ENCODE data around the gene CAMKV. TPM values are rescaled to one million over a fixed set of nuclear protein-coding genes. Genes with fewer than 3 reads are reported as not detected.

Gene CAMKV
- total and polyA plus RNA-seq, 2 of the 8 experiments (the other 6 are each of a cell fraction or from before 2014, with no cell fraction given): 56.3 to 66.4 TPM

GRCh38 chr3:49868862-49869466 lies 742 bp downstream of the CAMKV start:
- WGBS, 2 experiments (ENCODE audit: extremely low coverage in 1 of 2, insufficient coverage in 1 of 2, insufficient read length in 1 of 2, insufficient replicate concordance in 2 of 2, low coverage in 1 of 2, low lambda C conversion rate in 2 of 2, missing lambda C conversion rate in 1 of 2): 4% methylated on average over 11 of the region's 23 CpGs; no CpG with 5 or more reads in 1 of the 2 experiments
- TF ChIP-seq RFX5 (IDR thresholded peaks at IDR 0.05; ENCODE audit: borderline replicate concordance, low read depth, low read length): no peak
- TF ChIP-seq TEAD4 (IDR thresholded peaks at IDR 0.05; ENCODE audit: low read depth, low read length): no peak
- no peak for TF ChIP-seq CBX8 (IDR thresholded peaks at IDR 0.05; ENCODE audit: borderline replicate concordance, low read depth, low read length)
- TF ChIP-seq KDM1A (IDR thresholded peaks at IDR 0.05; ENCODE audit: borderline replicate concordance, low read length): no peak
- TF ChIP-seq HDAC2 (IDR thresholded peaks at IDR 0.05; ENCODE audit: borderline replicate concordance in 1 of 2, low read depth in 2 of 2, low read length in 2 of 2): no peak; a peak in 1 of 4 replicates
- TF ChIP-seq KDM4A (IDR thresholded peaks at IDR 0.05; ENCODE audit: low read depth, low read length, severe bottlenecking): peak; percentile 27
- TF ChIP-seq CREB1 (IDR thresholded peaks at IDR 0.05): no peak
- no peak for TF ChIP-seq FOSL1 (IDR thresholded peaks at IDR 0.05; ENCODE audit: insufficient read depth, low read depth, low read length)
- TF ChIP-seq SAP30 (IDR thresholded peaks at IDR 0.05; ENCODE audit: insufficient read depth, insufficient replicate concordance, low read length): peak; percentile 81
- TF ChIP-seq SIN3A (conservative IDR thresholded peaks at IDR 0.05 in 1 of 2, IDR thresholded peaks at IDR 0.05 in 1 of 2; ENCODE audit: low read depth in 1 of 2, low read length in 2 of 2): no peak; a peak in 1 of 4 replicates

More at GRCh38 chr3:49868862-49869466, 742 bp downstream of the CAMKV start:
- peaks cover 0 to 5% (median 3%) of the 10 kb centered on the region in 4 experiments; a peak in 2 of 7 replicates for H3K27me3 ChIP-seq (replicated peaks in 1 of 4; ENCODE audit: control insufficient read depth in 3 of 4, extremely low read depth in 1 of 4, insufficient read depth in 3 of 4, low read length in 3 of 4)
- H2BK5ac ChIP-seq (ENCODE audit: low read depth, low read length): peak overlapping the region; percentile 95; the same call in 1 of the 2 replicates
- peak overlapping the region; percentile 98 for H4K91ac ChIP-seq (replicated peaks; ENCODE audit: insufficient read length, low read length)
- no peaks in the 10 kb centered on the region for H3K36me3 ChIP-seq (ENCODE audit: control insufficient read depth in 2 of 4, insufficient read depth in 4 of 4, low read length in 3 of 4)
- H3K14ac ChIP-seq (ENCODE audit: insufficient read length): no peak overlapping the region
- peaks cover 11 to 47% (median 32%) of the 10 kb centered on the region in 4 experiments for H3K4me1 ChIP-seq (replicated peaks in 1 of 4; ENCODE audit: control insufficient read depth in 3 of 4, insufficient read depth in 4 of 4, low read length in 3 of 4)
- H2AFZ ChIP-seq (ENCODE audit: low read length): no peak overlapping the region
- peak overlapping the region; percentile 23; the same call in 1 of the 2 replicates for H2BK20ac ChIP-seq (ENCODE audit: low read length)
- H2BK120ac ChIP-seq (replicated peaks; ENCODE audit: low read depth, low read length): no peak overlapping the region
- POLR2A ChIA-PET (ENCODE audit: partially characterized antibody): interaction anchor here (0.8 to 14.0 kb wide), 9 partner anchors 12 to 83 kb away, joined by 3 to 149 read pairs (median 3); partner anchors contain the start of genes IP6K1, MST1R and TRAIP
- H2BK12ac ChIP-seq (ENCODE audit: low read depth, low read length): peak overlapping the region; percentile 22; the same call in 1 of the 2 replicates
- peaks cover 13% of the 10 kb centered on the region; the same call in 1 of the 2 replicates for H3K23me2 ChIP-seq (ENCODE audit: low read depth, low read length)
- FAIRE-seq (no peak), DNase-seq (ENCODE audit: low read depth in 1 of 2, low spot score in 2 of 2) (peak in 1 of 2 experiments; percentile 76)
- H3K27ac ChIP-seq (ENCODE audit: low read depth, low read length): no peak overlapping the region; the same call in 1 of the 2 replicates
- peaks cover 3 to 48% of the 10 kb centered on the region in 2 experiments; a peak in 3 of 4 replicates for H3K79me2 ChIP-seq (ENCODE audit: control insufficient read depth in 1 of 2, insufficient read depth in 2 of 2, low read length in 2 of 2)
- H3K4me2 ChIP-seq (ENCODE audit: insufficient read depth in 1 of 2, low read depth in 2 of 2, low read length in 2 of 2): peak overlapping the region; percentile 94
- H3K23ac ChIP-seq (ENCODE audit: insufficient read length): no peak overlapping the region
- peak overlapping the region in 2 of 4 experiments; percentile 25 to 63; a peak in 5 of 7 replicates for H3K9ac ChIP-seq (replicated peaks in 1 of 4; ENCODE audit: extremely low read depth in 1 of 4, low read depth in 3 of 4, low read length in 3 of 4)
- H4K20me1 ChIP-seq (replicated peaks in 1 of 2; ENCODE audit: control insufficient read depth in 1 of 2, insufficient read depth in 2 of 2, low read length in 2 of 2): peaks cover 12 to 19% of the 10 kb centered on the region in 2 experiments
- H2AK5ac ChIP-seq (ENCODE audit: low read depth, low read length): peak overlapping the region; percentile 47; the same call in 1 of the 2 replicates
- H3K79me1 ChIP-seq (ENCODE audit: low read depth, low read length): peaks cover 22% of the 10 kb centered on the region
- H3K4me3 ChIP-seq (ENCODE audit: extremely low read depth in 1 of 4, insufficient read depth in 2 of 4, low read depth in 3 of 4, low read length in 4 of 4): peak overlapping the region; percentile 64 to 74 (median 68)
- peak overlapping the region; percentile 95 for H3K4ac ChIP-seq (replicated peaks; ENCODE audit: insufficient read length, low read depth, low read length)
- H3K18ac ChIP-seq (ENCODE audit: extremely low read depth, low read length): peak overlapping the region; percentile 34; the same call in 1 of the 2 replicates
- peak overlapping the region; percentile 81; the same call in 1 of the 2 replicates for H2BK15ac ChIP-seq (ENCODE audit: low read length)
- CTCF ChIA-PET (ENCODE audit: partially characterized antibody): interaction anchor here (0.6 to 11.7 kb wide), 7 partner anchors 12 to 134 kb away, joined by 3 to 89 read pairs (median 17); partner anchors contain the start of gene TRAIP
- H3K56ac ChIP-seq (replicated peaks; ENCODE audit: insufficient read length, low read depth, low read length): peak overlapping the region; percentile 75
- H4K5ac ChIP-seq (ENCODE audit: insufficient read length, low read depth, low read length): peak overlapping the region; percentile 57
- H3K9me3 ChIP-seq (ENCODE audit: insufficient read depth in 2 of 2, low read depth in 1 of 2, low read length in 1 of 2): no peaks in the 10 kb centered on the region
- 0 out of 2 replicates have a peak overlapping the region, but pooled peaks have one; percentile 83 for H4K8ac ChIP-seq (ENCODE audit: extremely low read depth, insufficient read depth, low read length)
